Measurements from ENCODE around the gene RCOR1. TPM values are rescaled to one million over a fixed set of nuclear protein-coding genes. Genes with fewer than 3 reads are reported as not detected.

The RCOR1 gene
- total RNA-seq, 4 donors from 2014 or later: 11.6 to 15.6 (median 14.0) TPM

- no peak for ATAC-seq
- peak overlapping the region in 3 of 4 donors; percentile 82 to 90 (median 83) for H3K27ac ChIP-seq
- H3K36me3 ChIP-seq: no peaks in the 10 kb centered on the region
- TF ChIP-seq POLR2A (IDR thresholded peaks at IDR 0.05) (no peak), POLR2AphosphoS5 (IDR thresholded peaks at IDR 0.05) (no peak), EP300 (IDR thresholded peaks at IDR 0.05) (no peak), CTCF (IDR thresholded peaks at IDR 0.05) (no peak)
- WGBS, 2 donors (ENCODE audit: low coverage in 1 of 2): 80% methylated on average over 5 of the region's 22 CpGs; no CpG with 5 or more reads in 1 of the 2 donors
- H3K27me3 ChIP-seq: no peaks in the 10 kb centered on the region
- H3K4me3 ChIP-seq: peak overlapping the region in 1 of 2 donors; percentile 94
- peaks cover 0 to 50% (median 13%) of the 10 kb centered on the region in 3 donors for H3K4me1 ChIP-seq
- H3K9me3 ChIP-seq: no peaks in the 10 kb centered on the region
These were observed 183.7 kb downstream of the RCOR1 start for GRCh38 chr14:102775855-102776760.

- ATAC-seq: peak; percentile 82
- no peak for TF ChIP-seq POLR2AphosphoS5 (IDR thresholded peaks at IDR 0.05)
- TF ChIP-seq CTCF (IDR thresholded peaks at IDR 0.05): no peak
- TF ChIP-seq POLR2A (IDR thresholded peaks at IDR 0.05): no peak
- no peak for TF ChIP-seq EP300 (IDR thresholded peaks at IDR 0.05)
These were observed 184.6 kb downstream of the RCOR1 start, which contains the start of gene TRAF3 for GRCh38 chr14:102776761-102777710. TRAF3 (plus strand) TSS chr14:102777449; CDS start chr14:102870202, 92,753 bp downstream.

GRCh38 chr14:102777711-102778337, 185.4 kb downstream of the RCOR1 start:
- ATAC-seq: peak; percentile 77
- WGBS, 2 donors (ENCODE audit: low coverage in 1 of 2): no CpG with 5 or more reads among the region's 98 CpGs
- no peaks in the 10 kb centered on the region for H3K9me3 ChIP-seq
- TF ChIP-seq CTCF (IDR thresholded peaks at IDR 0.05): no peak
- no peak for TF ChIP-seq EP300 (IDR thresholded peaks at IDR 0.05)
- TF ChIP-seq POLR2A (IDR thresholded peaks at IDR 0.05): peak in 1 of 2 donors; percentile 12
- TF ChIP-seq POLR2AphosphoS5 (IDR thresholded peaks at IDR 0.05): no peak
- peak overlapping the region; percentile 68 to 95 (median 92) for H3K27ac ChIP-seq
- peak overlapping the region; percentile 50 to 94 for H3K4me3 ChIP-seq
- no peaks in the 10 kb centered on the region for H3K36me3 ChIP-seq
- H3K27me3 ChIP-seq: no peaks in the 10 kb centered on the region
- peaks cover 0 to 50% (median 13%) of the 10 kb centered on the region in 3 donors for H3K4me1 ChIP-seq

More at GRCh38 chr14:102776761-102777710, 184.6 kb downstream of the RCOR1 start, which contains the start of gene TRAF3:
- Histone ChIP-seq H3K4me1 (peaks cover 0 to 50% (median 13%) of the 10 kb centered on the region in 3 donors), H3K27ac (peak within 1 kb of the TSS; percentile 68 to 95 (median 92)), H3K27me3 (no peaks in the 10 kb centered on the region), H3K36me3 (no peaks in the 10 kb centered on the region), H3K9me3 (no peaks in the 10 kb centered on the region), H3K4me3 (peak within 1 kb of the TSS; percentile 50 to 94)
- WGBS, 2 donors (ENCODE audit: low coverage in 1 of 2): no CpG with 5 or more reads among the region's 163 CpGs

- no peak for TF ChIP-seq POLR2AphosphoS5 (IDR thresholded peaks at IDR 0.05)
- peak in 1 of 4 experiments; percentile 3 for TF ChIP-seq CTCF (IDR thresholded peaks at IDR 0.05)
- ATAC-seq: no peak
- Histone ChIP-seq H3K27ac (peak overlapping the region; percentile 68 to 95 (median 92)), H3K27me3 (no peaks in the 10 kb centered on the region), H3K4me1 (peaks cover 0 to 50% (median 13%) of the 10 kb centered on the region in 3 donors), H3K36me3 (no peaks in the 10 kb centered on the region), H3K4me3 (peak overlapping the region; percentile 50 to 94), H3K9me3 (no peaks in the 10 kb centered on the region)
- 1 to 8% methylated on average over 17 to 23 of the region's 29 CpGs for WGBS, 2 donors (ENCODE audit: low coverage in 1 of 2)
These were observed 186.1 kb downstream of the RCOR1 start for GRCh38 chr14:102778338-102779083.
